DMS79 treated with DMSO at 0.1 percent for 48 hours (cell line): ENCODE results near the gene SEH1L.
"Not testable (repeated sequence)": the region's sequence is repeated elsewhere in the genome, so short reads cannot be mapped to it uniquely, and the experiment has no call there.

Source experiments
- DNase-seq: peaks from one replicate; lab custom pipeline; 2025; lab: John Stamatoyannopoulos, UW

Gene SEH1L

GRCh38 chr18:12996661-12997292 lies 49.0 kb downstream of the SEH1L start:
- no peak for DNase-seq

GRCh38 chr18:12997330-12997729 lies 49.5 kb downstream of the SEH1L start:
- DNase-seq: not testable (repeated sequence)

DNA sequence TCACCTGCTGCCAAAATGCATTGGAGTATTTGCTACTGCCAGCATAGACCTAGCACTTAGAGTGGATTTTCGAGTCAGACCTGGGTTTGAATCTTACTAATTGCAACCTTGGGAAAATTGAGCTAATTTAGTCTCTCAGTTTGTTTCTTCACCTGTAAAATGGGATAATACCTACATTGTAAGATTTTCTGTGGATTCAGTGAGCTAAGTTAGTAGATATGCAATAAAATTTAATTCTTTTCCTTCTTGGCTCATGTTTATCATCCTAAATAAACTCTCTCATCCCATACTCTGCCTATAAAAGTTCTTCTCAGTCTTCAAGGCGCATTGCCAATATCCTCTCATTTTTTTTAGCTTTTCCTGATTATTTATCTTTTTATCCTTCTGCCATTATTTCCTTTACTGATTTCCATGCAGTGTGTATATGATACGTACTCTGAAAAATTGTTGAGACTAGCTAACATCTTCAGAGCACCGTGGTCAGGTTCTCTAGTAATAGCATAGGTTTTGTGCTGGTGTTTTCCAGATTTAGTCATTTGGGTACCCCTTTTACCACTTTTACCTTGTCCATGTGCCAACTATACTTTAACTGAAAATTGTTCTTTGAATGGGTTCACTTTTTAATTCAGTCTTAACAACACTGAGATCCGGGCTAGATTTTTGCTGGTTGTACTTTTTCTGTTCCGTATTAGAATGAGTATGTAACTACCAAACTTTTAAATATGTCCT lies 50.7 kb downstream of the SEH1L start:
- DNase-seq: no peak

DNA sequence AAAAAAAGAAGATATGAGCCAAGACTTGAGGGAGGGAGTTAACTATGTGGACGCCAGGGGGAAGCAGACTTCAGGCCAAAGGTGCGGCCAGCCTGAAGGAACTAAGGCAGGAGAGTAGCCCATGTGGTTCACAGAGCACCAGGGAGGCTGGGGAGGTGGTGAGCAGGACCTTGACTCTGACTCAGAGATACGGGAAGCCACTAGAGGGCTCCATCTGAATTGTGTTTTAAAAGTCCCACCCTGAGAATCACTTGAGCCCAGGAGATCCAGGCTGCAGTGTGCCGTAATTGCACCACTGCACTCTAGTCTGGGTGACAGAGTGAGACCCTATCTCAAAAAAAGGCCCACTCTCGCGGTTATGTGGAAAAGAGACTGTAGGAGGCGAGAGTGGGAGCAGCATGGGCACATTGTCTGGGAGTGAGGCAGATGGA lies 55.7 kb downstream of the SEH1L start:
- no peak for DNase-seq

GRCh38 chr18:13004396-13004795 lies 56.6 kb downstream of the SEH1L start:
- no peak for DNase-seq

GRCh38 chr18:13005289-13005688 lies 57.5 kb downstream of the SEH1L start:
- no peak for DNase-seq

DNA sequence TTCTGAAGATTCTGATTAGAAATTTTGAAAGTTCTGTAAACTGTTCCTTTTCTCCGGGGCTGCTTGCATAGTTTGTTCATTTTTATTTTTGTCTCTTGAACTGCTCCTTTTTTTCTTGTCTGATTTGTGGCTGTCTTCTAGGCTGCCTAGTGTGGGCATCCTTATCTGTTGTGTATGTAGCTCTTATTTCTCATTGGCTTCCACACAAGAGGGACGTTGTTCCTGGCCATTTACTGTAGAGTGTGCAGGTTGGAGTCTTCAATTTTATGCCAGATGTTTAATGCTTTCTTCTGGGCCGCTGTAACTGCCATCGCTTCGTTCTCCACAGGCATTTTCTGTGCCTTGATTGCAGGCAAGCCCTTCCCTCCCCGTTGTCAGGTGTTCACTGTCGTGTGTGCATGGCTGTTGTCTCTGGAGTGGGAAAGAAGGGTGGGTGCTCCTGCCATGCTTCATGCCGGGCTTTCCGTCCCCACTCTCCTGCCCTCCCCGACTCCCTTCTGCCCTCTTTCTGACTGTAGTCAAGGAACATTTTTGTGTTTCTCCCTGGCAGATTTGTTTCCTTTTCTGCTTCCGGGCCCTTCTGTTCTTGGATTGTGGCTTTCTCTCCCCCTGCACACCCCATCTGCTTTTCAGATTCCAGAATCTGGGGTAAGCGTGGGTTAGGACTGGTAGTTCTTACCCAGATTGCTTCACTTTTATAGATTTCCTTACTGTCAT lies 58.9 kb downstream of the SEH1L start:
- no peak for DNase-seq

GRCh38 chr18:13007248-13007560 lies 59.4 kb downstream of the SEH1L start:
- DNase-seq: no peak

DNA sequence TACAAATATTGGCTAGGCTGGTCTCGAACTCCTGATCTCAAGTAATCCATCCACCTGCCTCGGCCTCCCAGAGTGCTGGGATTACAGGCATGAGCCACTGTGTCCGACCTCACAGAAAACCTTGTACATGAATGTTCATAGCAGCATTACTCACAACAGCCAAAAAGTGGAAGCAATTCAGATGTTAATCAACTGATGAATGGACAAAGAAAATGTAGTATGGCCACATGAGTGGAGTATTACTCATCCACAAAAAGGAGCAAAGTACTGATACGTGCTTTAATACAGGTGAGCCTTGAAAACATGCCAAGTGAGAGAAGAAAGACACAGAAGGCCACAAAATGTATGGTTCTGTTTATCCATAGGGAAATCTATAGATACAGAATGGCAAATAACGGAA lies 63.9 kb downstream of the SEH1L start:
- DNase-seq: no peak

DNA sequence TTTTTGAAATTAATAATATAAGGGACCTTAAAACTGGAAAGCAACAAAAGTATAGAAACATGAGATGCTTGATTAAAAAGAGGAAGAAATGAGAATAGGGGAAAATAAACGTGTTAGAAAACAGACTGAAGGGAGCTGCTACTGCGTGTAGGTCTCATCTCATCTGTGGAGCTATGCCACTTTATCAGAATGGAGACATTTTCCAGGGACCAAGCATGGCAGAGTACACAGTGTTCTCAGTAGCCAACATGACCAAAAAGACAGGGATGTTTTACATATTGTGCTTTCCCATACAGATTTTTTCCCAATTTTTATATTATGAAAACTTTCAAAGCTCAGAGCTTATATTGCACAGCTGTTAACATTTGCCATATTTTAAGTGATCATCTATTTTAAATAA lies 66.4 kb downstream of the SEH1L start:
- DNase-seq: no peak

GRCh38 chr18:13014818-13015217 lies 67.0 kb downstream of the SEH1L start:
- no peak for DNase-seq

- no peak for DNase-seq
Measured at GRCh38 chr18:13017247-13017875, 69.5 kb downstream of the SEH1L start.

- DNase-seq: no peak
Measured at GRCh38 chr18:13018374-13018773, 70.6 kb downstream of the SEH1L start.

GRCh38 chr18:13019301-13019700 lies 71.5 kb downstream of the SEH1L start:
- DNase-seq: no peak

GRCh38 chr18:13022644-13023043 lies 74.8 kb downstream of the SEH1L start:
- DNase-seq: no peak

- DNase-seq: no peak
Measured at GRCh38 chr18:13025233-13025632, 77.4 kb downstream of the SEH1L start.

DNA sequence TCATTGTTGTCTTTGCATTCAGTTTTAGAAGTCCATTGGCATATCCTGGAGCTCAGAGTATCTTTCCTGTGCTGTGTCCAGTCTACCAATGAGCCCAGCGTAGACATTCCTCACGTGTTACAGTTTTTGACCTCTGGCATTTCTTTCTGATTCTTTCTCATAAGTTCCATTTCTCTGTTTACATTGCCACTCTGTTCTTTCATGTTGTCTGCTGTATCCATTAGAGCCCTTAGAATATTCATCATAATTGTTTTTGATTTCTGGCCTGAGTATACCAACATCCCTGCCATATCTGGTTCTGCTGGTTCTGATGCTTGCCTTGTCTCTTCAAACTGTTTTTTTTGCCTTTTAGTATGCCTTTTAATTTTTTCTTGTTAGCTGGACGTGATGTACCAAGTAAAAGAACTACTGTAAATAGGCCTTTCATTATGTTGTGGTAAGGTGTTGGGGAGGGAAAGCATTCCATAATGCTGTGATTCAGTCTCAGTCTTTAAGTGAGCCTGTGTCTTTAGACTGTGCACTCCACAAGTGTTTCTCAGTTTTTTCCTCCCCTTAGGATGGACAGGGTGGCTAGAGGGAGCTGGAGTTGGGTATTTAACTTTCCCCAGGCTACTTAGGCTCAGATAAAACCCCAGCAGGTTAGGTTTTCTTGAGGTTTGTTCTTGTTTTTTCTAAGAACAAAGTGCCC lies 78.9 kb downstream of the SEH1L start:
- DNase-seq: no peak

GRCh38 chr18:13028869-13029268 lies 81.1 kb downstream of the SEH1L start:
- DNase-seq: no peak

- no peak for DNase-seq
Measured at GRCh38 chr18:13032173-13032572, 84.4 kb downstream of the SEH1L start.

DNA sequence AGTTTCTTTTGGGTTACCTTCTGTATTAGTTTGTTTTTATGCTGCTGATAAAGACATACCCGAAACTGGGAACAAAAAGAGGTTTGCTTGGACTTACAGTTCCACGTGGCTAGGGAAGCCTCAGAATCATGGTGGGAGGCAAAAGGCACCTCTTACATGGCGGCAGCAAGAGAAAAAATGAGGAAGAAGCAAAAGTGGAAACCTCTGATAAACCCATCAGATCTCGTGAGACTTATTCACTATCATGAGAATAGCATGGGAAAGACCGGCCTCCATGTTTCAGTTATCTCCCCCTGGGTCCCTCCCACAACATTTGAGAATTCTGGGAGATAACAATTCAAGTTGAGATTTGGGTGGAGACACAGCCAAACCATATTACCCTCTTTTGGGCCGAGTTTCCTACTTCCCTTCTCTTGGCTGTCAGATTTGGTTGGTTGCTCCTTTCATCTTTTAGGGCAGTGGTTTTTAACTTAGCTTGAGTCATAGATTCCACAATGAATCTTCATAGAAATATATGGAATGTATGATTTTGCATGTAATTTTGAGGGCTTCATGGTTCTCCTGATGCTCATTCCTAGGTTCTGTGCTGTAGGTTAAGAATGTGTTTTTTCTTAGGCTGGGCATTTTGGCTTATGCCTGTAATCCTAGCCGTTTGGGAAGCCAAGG lies 87.6 kb downstream of the SEH1L start:
- DNase-seq: no peak

DNA sequence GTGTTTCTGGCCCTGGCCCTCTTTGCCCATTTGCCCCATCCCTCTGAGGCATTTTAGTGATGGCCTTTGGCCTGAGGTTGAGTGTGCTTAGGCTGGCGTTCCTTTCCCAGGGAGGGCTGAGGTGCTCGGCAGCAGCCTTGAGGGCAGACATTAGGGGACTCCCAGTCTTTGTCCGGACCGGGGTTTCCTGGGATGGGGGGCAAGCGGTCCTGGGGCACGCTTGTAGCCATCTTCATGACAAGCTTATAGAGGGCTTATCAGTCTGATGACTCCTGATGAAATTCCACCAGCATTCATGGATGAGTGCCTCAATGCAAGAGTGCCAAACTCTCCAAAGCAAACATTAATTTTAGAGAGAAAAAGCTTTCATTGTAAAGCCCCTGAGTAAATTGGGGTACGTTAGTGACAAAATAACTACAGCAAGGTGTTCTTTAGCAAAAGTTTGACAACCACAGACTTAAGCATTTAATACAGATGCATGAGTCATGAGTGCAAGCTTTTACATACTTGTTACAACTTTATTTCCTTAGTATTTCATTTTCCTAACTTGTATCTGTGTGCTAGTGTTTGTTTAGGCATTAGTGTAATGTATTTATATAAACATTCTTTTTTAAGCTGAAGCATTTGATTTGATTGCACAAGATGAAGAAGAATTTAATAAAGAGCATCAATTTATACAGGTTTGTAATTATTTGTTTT lies 89.0 kb downstream of the SEH1L start:
- no peak for DNase-seq
